A673 (cell line): Measurements from ENCODE around the gene SERF2. TPM values are rescaled to one million over a fixed set of nuclear protein-coding genes. Genes with fewer than 3 reads are reported as not detected.
"Not testable (repeated sequence)": the region's sequence is repeated elsewhere in the genome, so short reads cannot be mapped to it uniquely, and the experiment has no call there.

ENCODE experiments used
- BruUV-seq: library from RNA; stranded (reverse); fragments of 400-500 nt; replicated peaks from 2 replicates; lab custom pipeline; 2021; lab: Mats Ljungman, UMichigan
- CTCF ChIA-PET: fragments of 300-600 bp; sonication (Branson Sonifier 250); formaldehyde crosslinking; loops from one replicate; lab custom pipeline; 2022; ENCODE audit warnings: antibody characterized with exemption; lab: Charles Lee
- POLR2A ChIA-PET: fragments of 300-600 bp; sonication (Branson Sonifier 250); formaldehyde crosslinking; loops from one replicate; lab custom pipeline; 2022; ENCODE audit warnings: antibody characterized with exemption; ENCODE audit not compliant: low non-redundant PET; lab: Charles Lee
- DNase-seq: peaks from one replicate; pipeline ENCODE4 v3.0.0-alpha.2; 2015; ENCODE audit warnings: low spot score
- H3K27ac ChIP-seq: fragments of 200-600 bp; sonication (generic); 2 replicates; pipeline ENCODE4 v1.5.1; 2016; ENCODE audit warnings: mixed run types, low read depth, mild to moderate bottlenecking, mixed read lengths, antibody characterized with exemption, low read length; ENCODE audit not compliant: poor library complexity, severe bottlenecking
- H3K27me3 ChIP-seq: fragments of 200-600 bp; sonication (generic); replicated peaks from 2 replicates; pipeline ENCODE4 v1.6.1; 2017; ENCODE audit warnings: mixed run types, low read depth, mild to moderate bottlenecking, mixed read lengths, antibody characterized with exemption, low read length; ENCODE audit not compliant: insufficient read depth, poor library complexity
- H3K36me3 ChIP-seq: fragments of 200-600 bp; sonication (generic); 2 replicates; pipeline ENCODE4 v1.6.1; 2016; ENCODE audit warnings: mixed run types, mild to moderate bottlenecking, mixed read lengths, antibody characterized with exemption, low read length; ENCODE audit not compliant: insufficient read depth, poor library complexity, severe bottlenecking
- H3K4me1 ChIP-seq: fragments of 200-600 bp; sonication (generic); 2 replicates; pipeline ENCODE4 v1.6.1; 2017; ENCODE audit warnings: mixed run types, mild to moderate bottlenecking, mixed read lengths, antibody characterized with exemption, low read length; ENCODE audit not compliant: insufficient read depth, poor library complexity, severe bottlenecking
- H3K4me3 ChIP-seq: fragments of 200-600 bp; sonication (generic); 2 replicates; pipeline ENCODE4 v1.5.1; 2016; ENCODE audit warnings: low read depth, mixed run types, mild to moderate bottlenecking, mixed read lengths, low read length; ENCODE audit not compliant: poor library complexity, severe bottlenecking
- H3K9me3 ChIP-seq: fragments of 200-600 bp; sonication (generic); 2 replicates; pipeline ENCODE4 v1.6.1; 2016; ENCODE audit warnings: mixed run types, low read depth, mild to moderate bottlenecking, mixed read lengths, antibody characterized with exemption, low read length; ENCODE audit not compliant: poor library complexity, severe bottlenecking
- EZH2 ChIP-seq: fragments of 200-600 bp; sonication (generic); IDR thresholded peaks from 2 replicates; pipeline ENCODE4 v1.6.1; 2017; ENCODE audit warnings: borderline replicate concordance, low read depth, mild to moderate bottlenecking, mixed read lengths, antibody characterized with exemption, low read length; ENCODE audit not compliant: poor library complexity, severe bottlenecking
- intact Hi-C: fragments of 100-400 bp; cut with micrococcal nuclease; formaldehyde crosslinking; loops from one replicate; pipeline ENCODE4 v1.10.0; 2022; ENCODE audit not compliant: unreplicated experiment
- total RNA-seq: library from RNA; stranded (reverse); gene quantifications from 2 replicates; pipeline ENCODE4 v1.2.3, GENCODE V29; 2021
- TF ChIP-seq, protein P1 (sequence below): fragments of 300-800, 200-600 bp; sonication (generic); conservative IDR thresholded peaks from 2 replicates; pipeline ENCODE4 v1.5.1; 2017; ENCODE audit warnings: low read depth, mild to moderate bottlenecking, antibody characterized with exemption, low read length, moderate library complexity, mixed read lengths

SERF2 gene
- total RNA-seq, 1 experiment from 2014 or later = 632 TPM

- intact Hi-C loops = no loop called here
- peak; percentile 98 for DNase-seq
- TSS peak; percentile 85 for BruUV-seq
- peak within 1 kb of the TSS; percentile 80 for H3K27ac ChIP-seq
- H3K9me3 ChIP-seq = no peaks in the 10 kb centered on the region
- CTCF ChIA-PET = interaction anchor here (1.3 kb wide), 1 partner anchor 24 kb away, joined by 3 read pairs; the partner anchor contains the start of genes HYPK and SERINC4
- peak within 1 kb of the TSS; percentile 86 for H3K4me3 ChIP-seq
- peaks cover 12% of the 10 kb centered on the region for H3K36me3 ChIP-seq
- H3K4me1 ChIP-seq = peaks cover 3% of the 10 kb centered on the region
- no peaks in the 10 kb centered on the region for H3K27me3 ChIP-seq
- no peak for TF ChIP-seq EZH2
- TF ChIP-seq, protein P1, sequence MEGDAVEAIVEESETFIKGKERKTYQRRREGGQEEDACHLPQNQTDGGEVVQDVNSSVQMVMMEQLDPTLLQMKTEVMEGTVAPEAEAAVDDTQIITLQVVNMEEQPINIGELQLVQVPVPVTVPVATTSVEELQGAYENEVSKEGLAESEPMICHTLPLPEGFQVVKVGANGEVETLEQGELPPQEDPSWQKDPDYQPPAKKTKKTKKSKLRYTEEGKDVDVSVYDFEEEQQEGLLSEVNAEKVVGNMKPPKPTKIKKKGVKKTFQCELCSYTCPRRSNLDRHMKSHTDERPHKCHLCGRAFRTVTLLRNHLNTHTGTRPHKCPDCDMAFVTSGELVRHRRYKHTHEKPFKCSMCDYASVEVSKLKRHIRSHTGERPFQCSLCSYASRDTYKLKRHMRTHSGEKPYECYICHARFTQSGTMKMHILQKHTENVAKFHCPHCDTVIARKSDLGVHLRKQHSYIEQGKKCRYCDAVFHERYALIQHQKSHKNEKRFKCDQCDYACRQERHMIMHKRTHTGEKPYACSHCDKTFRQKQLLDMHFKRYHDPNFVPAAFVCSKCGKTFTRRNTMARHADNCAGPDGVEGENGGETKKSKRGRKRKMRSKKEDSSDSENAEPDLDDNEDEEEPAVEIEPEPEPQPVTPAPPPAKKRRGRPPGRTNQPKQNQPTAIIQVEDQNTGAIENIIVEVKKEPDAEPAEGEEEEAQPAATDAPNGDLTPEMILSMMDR = no peak
- POLR2A ChIA-PET = no interaction called here
Measured at GRCh38 chr15:43824302-43825246, 32.5 kb downstream of the SERF2 start, which contains the start of gene MFAP1. MFAP1 (minus strand) TSS chr15:43824690; CDS start chr15:43824569, 121 bp downstream.

GRCh38 chr15:43825305-43825704, 33.2 kb downstream of the SERF2 start:
- CTCF ChIA-PET = interaction anchor here (1.3 kb wide), 1 partner anchor 25 kb away, joined by 3 read pairs; the partner anchor contains the start of genes HYPK and SERINC4
- H3K27me3 ChIP-seq, H3K4me3 ChIP-seq, BruUV-seq, intact Hi-C loops, DNase-seq, H3K9me3 ChIP-seq, POLR2A ChIA-PET, H3K27ac ChIP-seq, H3K4me1 ChIP-seq: not testable (repeated sequence)
- H3K36me3 ChIP-seq = peaks cover 18% of the 10 kb centered on the region

DNA sequence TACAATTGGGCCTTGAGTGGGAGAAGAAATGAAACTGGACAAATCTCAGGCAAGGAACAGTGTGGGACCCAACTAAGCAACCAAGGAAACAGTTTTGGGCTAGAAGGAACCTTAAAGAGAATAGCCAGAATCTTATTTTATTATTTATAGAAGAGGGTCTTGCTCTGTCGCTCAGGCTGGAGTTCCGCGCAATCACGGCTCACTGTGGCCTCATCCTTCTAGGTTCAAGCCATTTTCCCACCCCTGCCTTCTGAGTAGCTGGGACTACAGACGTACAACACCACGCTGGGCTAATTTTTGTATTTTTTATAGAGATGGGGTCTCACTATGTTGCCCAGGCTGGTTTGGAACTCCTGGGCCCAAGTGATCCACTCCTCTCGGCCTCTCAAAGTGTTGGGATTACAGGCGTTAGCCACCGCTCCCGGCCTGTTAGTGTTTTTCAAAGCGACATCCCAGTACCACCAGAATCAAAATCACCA, 33.9 kb downstream of the SERF2 start:
- peaks cover 21% of the 10 kb centered on the region for H3K36me3 ChIP-seq
- intact Hi-C loops = no loop called here
- no TSS peak for BruUV-seq
- H3K9me3 ChIP-seq = no peaks in the 10 kb centered on the region
- no peak for TF ChIP-seq EZH2
- TF ChIP-seq, protein P1 = no peak
- ChIA-PET CTCF (no interaction called here), POLR2A (no interaction called here)
- no peaks in the 10 kb centered on the region for H3K27me3 ChIP-seq
- DNase-seq = no peak
- peak overlapping the region; percentile 72 for H3K4me3 ChIP-seq
- peaks cover 7% of the 10 kb centered on the region for H3K4me1 ChIP-seq
- peak overlapping the region; percentile 92 for H3K27ac ChIP-seq
